MM.1S (cell line): Measurements from ENCODE around the gene SERPINE2.

Source experiments
- DNase-seq: peaks from one replicate; pipeline ENCODE4 v3.0.0-alpha.2; 2015
- H2AFZ ChIP-seq: fragments of 300-600 bp; sonication (generic); 2 replicates; pipeline ENCODE4 v1.6.0; 2016; ENCODE audit warnings: antibody characterized with exemption, low read length
- H3F3A ChIP-seq: fragments of 300-600 bp; sonication (generic); 2 replicates; pipeline ENCODE4 v1.6.1; 2016; ENCODE audit warnings: mild to moderate bottlenecking, antibody characterized with exemption, low read length, moderate library complexity, mixed read lengths; ENCODE audit not compliant: insufficient read depth
- H3K27ac ChIP-seq: fragments of 300-600 bp; sonication (generic); 2 replicates; pipeline ENCODE4 v1.5.1; 2016; ENCODE audit warnings: mild to moderate bottlenecking, low read length
- H3K27me3 ChIP-seq: fragments of 300-600 bp; sonication (generic); replicated peaks from 2 replicates; pipeline ENCODE4 v1.6.0; 2016; ENCODE audit warnings: low read length; ENCODE audit not compliant: insufficient read depth
- H3K36me3 ChIP-seq: fragments of 300-600 bp; sonication (generic); replicated peaks from 2 replicates; pipeline ENCODE4 v1.6.1; 2016; ENCODE audit warnings: mild to moderate bottlenecking, low read length, mixed read lengths; ENCODE audit not compliant: insufficient read depth
- H3K4me1 ChIP-seq: fragments of 300-600 bp; sonication (generic); 2 replicates; pipeline ENCODE4 v1.6.1; 2016; ENCODE audit warnings: low read length, mixed read lengths
- H3K4me2 ChIP-seq: fragments of 300-600 bp; sonication (generic); 2 replicates; pipeline ENCODE4 v1.6.0; 2016; ENCODE audit warnings: low read depth, low read length
- H3K4me3 ChIP-seq: fragments of 300-600 bp; sonication (generic); 2 replicates; pipeline ENCODE4 v1.5.1; 2016; ENCODE audit warnings: low read length, mixed read lengths
- H3K79me2 ChIP-seq: fragments of 300-600 bp; sonication (generic); 2 replicates; pipeline ENCODE4 v1.6.1; 2016; ENCODE audit warnings: mixed run types, low read length, mixed read lengths
- H3K9ac ChIP-seq: fragments of 300-600 bp; sonication (generic); 2 replicates; pipeline ENCODE4 v1.6.1; 2016; ENCODE audit warnings: low read length, mixed read lengths
- H3K9me2 ChIP-seq: fragments of 300-600 bp; sonication (generic); replicated peaks from 2 replicates; pipeline ENCODE4 v1.6.1; 2016; ENCODE audit warnings: mild to moderate bottlenecking, low read length, mixed read lengths; ENCODE audit not compliant: insufficient read depth
- H3K9me3 ChIP-seq: fragments of 300-600 bp; sonication (generic); replicated peaks from 2 replicates; pipeline ENCODE4 v1.6.1; 2016; ENCODE audit warnings: mild to moderate bottlenecking, low read length, mixed read lengths; ENCODE audit not compliant: insufficient read depth
- H4K20me1 ChIP-seq: fragments of 300-600 bp; sonication (generic); 2 replicates; pipeline ENCODE4 v1.6.1; 2016; ENCODE audit warnings: mild to moderate bottlenecking, low read length, moderate library complexity, mixed read lengths; ENCODE audit not compliant: insufficient read depth
- EZH2 ChIP-seq: fragments of 300-600 bp; sonication (generic); optimal IDR thresholded peaks from 2 replicates; pipeline ENCODE3; 2017; ENCODE audit warnings: low read depth, mild to moderate bottlenecking, antibody characterized with exemption, low read length, mixed read lengths
- EZH2phosphoT487 ChIP-seq: fragments of 300-600 bp; sonication (generic); IDR thresholded peaks from 2 replicates; pipeline ENCODE4 v1.6.1; 2018; ENCODE audit warnings: antibody characterized with exemption, low read length
- TF ChIP-seq, protein P1 (sequence below): fragments of 300-600 bp; sonication (generic); IDR thresholded peaks from 2 replicates; pipeline ENCODE4 v1.5.1; 2016; ENCODE audit warnings: antibody characterized with exemption, low read length, mixed read lengths

Gene SERPINE2

DNA sequence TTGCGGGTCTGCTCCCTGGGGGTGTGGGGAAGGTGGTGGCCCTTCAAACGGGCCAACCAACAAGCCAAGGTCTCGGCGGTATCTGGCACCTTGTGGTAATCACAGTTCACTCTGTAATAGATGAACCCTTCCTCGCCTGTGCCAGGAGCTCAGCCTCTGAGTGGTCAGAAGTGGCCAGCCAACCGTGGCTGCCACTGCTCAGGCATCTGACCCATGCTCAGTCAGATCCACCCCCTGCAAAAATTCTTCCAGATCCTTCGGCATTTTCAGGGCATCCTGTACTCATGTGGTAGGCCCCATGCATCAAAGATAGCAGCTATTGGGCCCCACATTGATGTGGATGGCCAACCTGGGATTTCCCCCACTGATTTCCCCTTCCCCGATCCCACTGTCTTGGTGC lies 39.6 kb upstream of the SERPINE2 start:
- Histone ChIP-seq H3K9me2 (no peaks in the 10 kb centered on the region), H3K9me3 (no peaks in the 10 kb centered on the region), H3K9ac (no peak overlapping the region), H3K36me3 (no peaks in the 10 kb centered on the region), H2AFZ (no peak overlapping the region), H3K27ac (no peak overlapping the region), H3K79me2 (no peaks in the 10 kb centered on the region), H3K4me1 (no peaks in the 10 kb centered on the region), H3F3A (no peaks in the 10 kb centered on the region), H3K27me3 (no peaks in the 10 kb centered on the region), H3K4me2 (no peak overlapping the region), H3K4me3 (no peak overlapping the region), H4K20me1 (no peaks in the 10 kb centered on the region)
- TF ChIP-seq EZH2, result no peak
- TF ChIP-seq, protein P1, sequence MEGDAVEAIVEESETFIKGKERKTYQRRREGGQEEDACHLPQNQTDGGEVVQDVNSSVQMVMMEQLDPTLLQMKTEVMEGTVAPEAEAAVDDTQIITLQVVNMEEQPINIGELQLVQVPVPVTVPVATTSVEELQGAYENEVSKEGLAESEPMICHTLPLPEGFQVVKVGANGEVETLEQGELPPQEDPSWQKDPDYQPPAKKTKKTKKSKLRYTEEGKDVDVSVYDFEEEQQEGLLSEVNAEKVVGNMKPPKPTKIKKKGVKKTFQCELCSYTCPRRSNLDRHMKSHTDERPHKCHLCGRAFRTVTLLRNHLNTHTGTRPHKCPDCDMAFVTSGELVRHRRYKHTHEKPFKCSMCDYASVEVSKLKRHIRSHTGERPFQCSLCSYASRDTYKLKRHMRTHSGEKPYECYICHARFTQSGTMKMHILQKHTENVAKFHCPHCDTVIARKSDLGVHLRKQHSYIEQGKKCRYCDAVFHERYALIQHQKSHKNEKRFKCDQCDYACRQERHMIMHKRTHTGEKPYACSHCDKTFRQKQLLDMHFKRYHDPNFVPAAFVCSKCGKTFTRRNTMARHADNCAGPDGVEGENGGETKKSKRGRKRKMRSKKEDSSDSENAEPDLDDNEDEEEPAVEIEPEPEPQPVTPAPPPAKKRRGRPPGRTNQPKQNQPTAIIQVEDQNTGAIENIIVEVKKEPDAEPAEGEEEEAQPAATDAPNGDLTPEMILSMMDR, result no peak
- TF ChIP-seq EZH2phosphoT487, result no peak
- no peak for DNase-seq

DNA sequence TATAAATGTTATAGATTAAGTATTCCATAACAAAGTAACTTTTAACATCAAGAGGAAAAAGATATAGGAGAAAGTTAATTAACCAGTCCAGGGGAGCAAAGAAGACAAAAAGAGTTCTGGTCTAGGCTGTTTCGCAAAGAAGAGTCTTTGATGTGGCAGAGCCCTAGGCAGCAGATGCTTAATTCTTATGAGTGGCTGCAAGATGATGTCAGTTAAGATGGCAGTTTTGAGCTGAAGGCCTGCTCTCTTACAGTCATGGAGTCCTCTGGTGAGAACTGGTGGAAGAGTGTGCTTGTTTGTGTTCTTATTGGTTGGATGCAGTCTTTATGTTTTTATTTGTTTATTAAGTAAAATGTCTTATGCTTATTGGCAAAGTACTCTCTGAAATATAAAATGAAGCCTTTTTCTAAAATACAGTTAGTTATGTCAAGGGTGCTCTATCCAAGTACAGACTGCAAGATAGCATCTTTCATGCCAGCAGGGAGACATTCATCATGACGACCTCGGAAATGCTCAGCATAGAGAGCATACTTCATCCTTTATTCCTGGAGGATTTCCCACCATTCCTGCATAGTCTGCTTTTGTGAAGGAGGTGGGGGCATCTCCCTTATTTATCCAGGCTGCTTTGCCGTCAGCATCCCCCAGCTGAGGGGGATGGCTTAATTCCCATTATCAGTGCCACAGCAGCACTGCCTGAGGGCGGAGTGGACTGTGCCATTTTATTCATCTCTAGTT lies 38.9 kb upstream of the SERPINE2 start:
- Histone ChIP-seq H3K79me2 (no peaks in the 10 kb centered on the region), H3K36me3 (no peaks in the 10 kb centered on the region), H3K4me3 (no peak overlapping the region), H3K9me2 (no peaks in the 10 kb centered on the region), H3K9ac (no peak overlapping the region), H3F3A (no peaks in the 10 kb centered on the region), H3K27ac (no peak overlapping the region), H3K27me3 (no peaks in the 10 kb centered on the region), H3K4me2 (no peak overlapping the region), H3K4me1 (no peaks in the 10 kb centered on the region), H3K9me3 (no peaks in the 10 kb centered on the region), H4K20me1 (no peaks in the 10 kb centered on the region), H2AFZ (no peak overlapping the region)
- no peak for DNase-seq
- TF ChIP-seq EZH2 (no peak), EZH2phosphoT487 (no peak)
- TF ChIP-seq, protein P1, result no peak

DNA sequence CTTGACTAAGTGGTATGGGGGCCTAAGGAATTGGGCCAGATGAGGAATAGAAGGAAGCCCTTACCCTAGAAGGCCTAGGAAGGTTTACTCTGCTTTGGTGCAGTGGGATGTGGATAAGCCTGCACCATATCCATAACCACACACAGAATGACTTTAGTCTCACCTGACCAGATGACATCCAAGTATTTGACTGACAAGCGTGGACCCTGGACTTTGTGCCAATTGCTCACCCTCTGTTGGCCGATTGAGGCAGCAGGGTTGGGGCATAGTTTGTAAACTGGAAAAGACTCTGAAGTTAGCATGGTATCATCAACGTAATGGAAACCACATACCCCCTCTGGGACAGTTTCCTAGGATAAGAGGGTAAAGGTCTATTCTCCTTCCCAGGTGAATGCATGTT lies 36.5 kb upstream of the SERPINE2 start:
- Histone ChIP-seq H3K4me3 (no peak overlapping the region), H3K4me2 (no peak overlapping the region), H4K20me1 (no peaks in the 10 kb centered on the region), H3K4me1 (no peaks in the 10 kb centered on the region), H3K9me3 (no peaks in the 10 kb centered on the region), H3K27ac (no peak overlapping the region), H3K9me2 (no peaks in the 10 kb centered on the region), H3K9ac (no peak overlapping the region), H3F3A (no peaks in the 10 kb centered on the region), H3K36me3 (no peaks in the 10 kb centered on the region), H3K27me3 (no peaks in the 10 kb centered on the region), H2AFZ (no peak overlapping the region), H3K79me2 (no peaks in the 10 kb centered on the region)
- TF ChIP-seq, protein P1, result no peak
- TF ChIP-seq EZH2, result no peak
- no peak for TF ChIP-seq EZH2phosphoT487
- no peak for DNase-seq
